Endothelial cell of umbilical vein (primary cell): ENCODE results near the gene PDE11A. TPM values are rescaled to one million over a fixed set of nuclear protein-coding genes. Genes with fewer than 3 reads are reported as not detected.

Experiments
- BruUV-seq: library from RNA; stranded (reverse); fragments of 400-500 nt; replicated peaks from 2 replicates; lab custom pipeline; 2021; lab: Mats Ljungman, UMichigan
- CTCF ChIA-PET: fragments of 300-600, 350-600 bp; sonication (Branson Sonifier 250); formaldehyde crosslinking; loops from one replicate; lab custom pipeline; 2021; ENCODE audit warnings: antibody characterized with exemption, inconsistent platforms; lab: Charles Lee
- POLR2A ChIA-PET: fragments of 300-600, 350-600 bp; sonication (Branson Sonifier 250); formaldehyde crosslinking; loops from one replicate; lab custom pipeline; 2021; ENCODE audit warnings: antibody characterized with exemption, inconsistent platforms; lab: Charles Lee
- DNase-seq: peaks from one replicate; pipeline ENCODE4 v3.0.0-alpha.2; 2011; ENCODE audit warnings: low read depth, low spot score
- FAIRE-seq: peaks from 2 replicates; lab custom pipeline; 2011; peaks lifted over from hg19 to GRCh38; lab: Jason Lieb, UNC
- H2AFZ ChIP-seq: 2 replicates; pipeline ENCODE4 v1.6.0; 2012; ENCODE audit warnings: low read depth, low read length, control low read depth, inconsistent platforms
- H3K27ac ChIP-seq: 2 replicates; pipeline ENCODE4 v1.5.1; 2011; ENCODE audit warnings: low read depth, mild to moderate bottlenecking, control low read depth, low read length, moderate library complexity; ENCODE audit not compliant: insufficient read depth
- H3K27me3 ChIP-seq, 2 experiments: 2 replicates each; pipeline versions ENCODE4 v1.6.0 to v1.6.1; 2011; ENCODE audit warnings: low read length in 2 of 2, mixed read lengths in 1 of 2; ENCODE audit not compliant: control insufficient read depth in 2 of 2, insufficient read depth in 2 of 2
- H3K36me3 ChIP-seq, 2 experiments: 2 replicates in 1 of 2; 3 replicates in 1 of 2; pipeline ENCODE4 v1.5.1; 2011; ENCODE audit warnings: low read length in 2 of 2, mild to moderate bottlenecking in 1 of 2, moderate library complexity in 1 of 2; ENCODE audit not compliant: control insufficient read depth in 2 of 2, insufficient read depth in 2 of 2; ENCODE audit errors: extremely low read depth in 1 of 2
- H3K4me1 ChIP-seq: 3 replicates; pipeline ENCODE4 v1.5.1; 2011; ENCODE audit warnings: mild to moderate bottlenecking, low read length; ENCODE audit not compliant: control insufficient read depth, insufficient read depth; ENCODE audit errors: extremely low read depth
- H3K4me2 ChIP-seq: 2 replicates; pipeline ENCODE4 v1.6.1; 2011; ENCODE audit warnings: low read length, control low read depth, mixed read lengths; ENCODE audit not compliant: insufficient read depth
- H3K4me3 ChIP-seq, 3 experiments: fragments of 200-600 bp in 1 of 3; sonication (generic), shearing (Covaris generic) in 1 of 3; replicated peaks in 1 of 3; 2 replicates each; pipeline ENCODE4 v1.5.1; 2011 to 2016; ENCODE audit warnings: control low read depth in 3 of 3, low read length in 3 of 3, mild to moderate bottlenecking in 2 of 3, inconsistent platforms in 1 of 3, low read depth in 1 of 3, moderate library complexity in 1 of 3; ENCODE audit not compliant: insufficient read depth in 1 of 3
- H3K79me2 ChIP-seq: 2 replicates; pipeline ENCODE4 v1.6.0; 2012; ENCODE audit warnings: low read length, inconsistent platforms; ENCODE audit not compliant: control insufficient read depth, insufficient read depth
- H3K9ac ChIP-seq: replicated peaks from 2 replicates; pipeline ENCODE3; 2011; ENCODE audit warnings: low read length, control low read depth; ENCODE audit not compliant: insufficient read depth; ENCODE audit errors: extremely low read depth
- H3K9me1 ChIP-seq: replicated peaks from 3 replicates; pipeline ENCODE4 v1.6.0; 2011; ENCODE audit warnings: mild to moderate bottlenecking, low read length; ENCODE audit not compliant: control insufficient read depth, insufficient read depth; ENCODE audit errors: extremely low read depth
- H3K9me3 ChIP-seq: replicated peaks from 2 replicates; pipeline ENCODE4 v1.5.1; 2012; ENCODE audit warnings: low read length, inconsistent platforms; ENCODE audit not compliant: control insufficient read depth, insufficient read depth
- H4K20me1 ChIP-seq: replicated peaks from 2 replicates; pipeline ENCODE3; 2011; ENCODE audit warnings: mild to moderate bottlenecking, low read length; ENCODE audit not compliant: control insufficient read depth, insufficient read depth; ENCODE audit errors: extremely low read depth
- EZH2 ChIP-seq: IDR thresholded peaks from 2 replicates; pipeline ENCODE4 v1.6.1; 2012; ENCODE audit warnings: borderline replicate concordance, low read depth, mild to moderate bottlenecking, moderate library complexity, low read length, inconsistent platforms; ENCODE audit not compliant: severe bottlenecking
- FOS ChIP-seq: IDR thresholded peaks from 2 replicates; pipeline ENCODE4 v1.6.1; 2011; ENCODE audit warnings: mild to moderate bottlenecking, low read length, moderate library complexity, borderline replicate concordance; ENCODE audit not compliant: insufficient read depth
- GATA2 ChIP-seq: IDR thresholded peaks from 2 replicates; pipeline ENCODE4 v1.7.0; 2011; ENCODE audit warnings: low read depth, mild to moderate bottlenecking, moderate library complexity, mixed read lengths, low read length; ENCODE audit not compliant: insufficient read length, insufficient read depth
- JUN ChIP-seq: IDR thresholded peaks from 2 replicates; pipeline ENCODE4 v1.6.1; 2011; ENCODE audit warnings: borderline replicate concordance, low read depth; ENCODE audit not compliant: insufficient read length, insufficient read depth
- MAX ChIP-seq: IDR thresholded peaks from 2 replicates; pipeline ENCODE4 v1.6.1; 2011; ENCODE audit not compliant: insufficient read depth, insufficient read length
- MYC ChIP-seq: IDR thresholded peaks from one replicate; pipeline ENCODE4 v1.6.1; 2011; ENCODE audit warnings: mild to moderate bottlenecking, low read depth, low read length
- POLR2A ChIP-seq: IDR thresholded peaks from 2 replicates; pipeline ENCODE4 v1.6.1; 2012; ENCODE audit warnings: low read depth, mild to moderate bottlenecking, control low read depth, low read length
- POLR2AphosphoS5 ChIP-seq: IDR thresholded peaks from 2 replicates; pipeline ENCODE4 v1.6.1; 2012; ENCODE audit warnings: low read depth, mild to moderate bottlenecking, control low read depth, low read length, moderate library complexity; ENCODE audit not compliant: insufficient read depth
- dilution Hi-C: fragments of 300-500 bp; cut with MboI; formaldehyde crosslinking; loops from one replicate; pipeline ENCODE4 v1.15.0; 2019; ENCODE audit warnings: low sequenced_read_pairs; ENCODE audit not compliant: extremely low pct_ligation_motif_present
- intact Hi-C: fragments of 100-400 bp; cut with micrococcal nuclease; formaldehyde crosslinking; loops from one replicate; pipeline ENCODE4 v1.10.0; 2022
- polyA plus RNA-seq, 4 experiments: library from polyadenylated mRNA; depleted of rRNA in 3 of 4; stranded (reverse) in 3 of 4; unstranded in 1 of 4; fragments of >200 nt; gene quantifications; 2 replicates each; pipeline versions ENCODE4 v1.2.1 to v1.2.3, GENCODE V29; 2011 to 2012; ENCODE audit warnings: missing spikeins in 1 of 4
- total RNA-seq: library from RNA; stranded (reverse); gene quantifications from 2 replicates; pipeline ENCODE4 v1.2.3, GENCODE V29; 2021
- TF ChIP-seq, protein P1 (sequence below), 2 donors: IDR thresholded peaks; 1 replicate in 1 of 2; 2 replicates in 1 of 2; pipeline ENCODE4 v1.5.1; 2011; ENCODE audit warnings: low read length in 2 of 2, mild to moderate bottlenecking in 2 of 2, moderate library complexity in 2 of 2, control low read depth in 1 of 2, inconsistent platforms in 1 of 2, low read depth in 1 of 2; ENCODE audit not compliant: insufficient read depth in 1 of 2; ENCODE audit errors: extremely low read depth in 1 of 2

PDE11A gene
- total and polyA plus RNA-seq, 2 donors (not counting 3 experiments of a cell fraction or from before 2014, with no cell fraction given), result 0.07 to 0.51 TPM

DNA sequence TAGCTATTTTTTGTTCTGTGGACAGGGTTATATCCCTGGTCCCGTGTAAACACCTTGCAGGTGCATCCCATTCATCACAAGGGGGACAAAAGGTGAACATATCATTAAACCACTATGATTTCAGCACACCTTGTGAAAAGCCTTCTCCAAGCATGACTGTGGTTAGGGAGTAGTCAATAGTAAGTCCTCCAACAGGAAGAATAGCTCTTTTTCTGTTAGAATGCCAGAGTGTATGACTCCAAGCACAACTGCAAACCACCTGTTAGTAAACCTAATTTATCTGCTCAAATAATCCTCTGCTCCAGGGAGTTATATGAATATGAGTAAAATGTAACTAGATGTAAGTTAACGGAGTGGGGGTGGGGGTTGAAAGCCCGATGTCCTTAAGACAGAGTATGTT, 439.5 kb downstream of the PDE11A start:
- Histone ChIP-seq H3K9me1 (no peaks in the 10 kb centered on the region), H3K4me1 (no peaks in the 10 kb centered on the region), H3K36me3 (no peaks in the 10 kb centered on the region), H3K4me2 (no peak overlapping the region), H3K9ac (no peak overlapping the region), H4K20me1 (no peaks in the 10 kb centered on the region), H3K27me3 (no peaks in the 10 kb centered on the region), H3K27ac (no peak overlapping the region), H2AFZ (no peak overlapping the region), H3K79me2 (no peaks in the 10 kb centered on the region), H3K4me3 (no peak overlapping the region), H3K9me3 (no peaks in the 10 kb centered on the region)
- ChIA-PET CTCF (no interaction called here), POLR2A (no interaction called here)
- DNase-seq, result no peak
- no peak for TF ChIP-seq POLR2A
- no peak for FAIRE-seq
- dilution Hi-C loops, result no loop called here
- intact Hi-C loops, result no loop called here
- no TSS peak for BruUV-seq

DNA sequence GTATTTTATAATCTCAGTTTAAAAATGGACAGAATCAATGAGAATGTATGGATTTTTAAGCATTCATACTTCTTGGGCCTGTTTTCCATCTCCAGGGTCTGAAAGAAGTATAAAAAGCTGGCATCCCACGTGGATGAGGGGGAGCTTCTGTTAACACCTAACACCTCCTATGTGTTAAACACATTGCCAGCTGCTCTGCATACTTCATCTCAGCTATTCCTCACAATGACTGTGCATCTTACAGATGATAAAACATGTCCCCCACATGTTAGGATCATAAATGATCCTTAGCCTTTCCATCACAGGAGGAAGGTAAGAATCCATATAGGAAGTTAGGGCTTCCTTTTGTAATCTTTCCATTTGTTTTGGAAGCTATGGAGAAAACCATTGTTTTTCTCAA, 440.9 kb downstream of the PDE11A start:
- Histone ChIP-seq H3K36me3 (no peaks in the 10 kb centered on the region), H3K27ac (no peak overlapping the region), H4K20me1 (no peaks in the 10 kb centered on the region), H3K4me3 (no peak overlapping the region), H3K9me1 (no peaks in the 10 kb centered on the region), H3K27me3 (no peaks in the 10 kb centered on the region), H3K9ac (no peak overlapping the region), H3K9me3 (no peaks in the 10 kb centered on the region), H3K4me2 (no peak overlapping the region), H3K4me1 (no peaks in the 10 kb centered on the region), H3K79me2 (no peaks in the 10 kb centered on the region), H2AFZ (no peak overlapping the region)
- ChIA-PET POLR2A (no interaction called here), CTCF (no interaction called here)
- DNase-seq, result no peak
- TF ChIP-seq POLR2AphosphoS5 (no peak), EZH2 (no peak), MAX (no peak), GATA2 (no peak), FOS (no peak), MYC (no peak), JUN (no peak), POLR2A (no peak)
- TF ChIP-seq, protein P1, sequence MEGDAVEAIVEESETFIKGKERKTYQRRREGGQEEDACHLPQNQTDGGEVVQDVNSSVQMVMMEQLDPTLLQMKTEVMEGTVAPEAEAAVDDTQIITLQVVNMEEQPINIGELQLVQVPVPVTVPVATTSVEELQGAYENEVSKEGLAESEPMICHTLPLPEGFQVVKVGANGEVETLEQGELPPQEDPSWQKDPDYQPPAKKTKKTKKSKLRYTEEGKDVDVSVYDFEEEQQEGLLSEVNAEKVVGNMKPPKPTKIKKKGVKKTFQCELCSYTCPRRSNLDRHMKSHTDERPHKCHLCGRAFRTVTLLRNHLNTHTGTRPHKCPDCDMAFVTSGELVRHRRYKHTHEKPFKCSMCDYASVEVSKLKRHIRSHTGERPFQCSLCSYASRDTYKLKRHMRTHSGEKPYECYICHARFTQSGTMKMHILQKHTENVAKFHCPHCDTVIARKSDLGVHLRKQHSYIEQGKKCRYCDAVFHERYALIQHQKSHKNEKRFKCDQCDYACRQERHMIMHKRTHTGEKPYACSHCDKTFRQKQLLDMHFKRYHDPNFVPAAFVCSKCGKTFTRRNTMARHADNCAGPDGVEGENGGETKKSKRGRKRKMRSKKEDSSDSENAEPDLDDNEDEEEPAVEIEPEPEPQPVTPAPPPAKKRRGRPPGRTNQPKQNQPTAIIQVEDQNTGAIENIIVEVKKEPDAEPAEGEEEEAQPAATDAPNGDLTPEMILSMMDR (IDR thresholded peaks at IDR 0.05; ENCODE audit: extremely low read depth in 1 of 2, insufficient read depth in 1 of 2, low read depth in 1 of 2, low read length in 2 of 2), result no peak
- FAIRE-seq, result no peak
- no TSS peak for BruUV-seq
- dilution Hi-C loops, result no loop called here
- intact Hi-C loops, result no loop called here
